Small intestine (tissue), 7 donors: ENCODE measurements around the gene F8. TPM values are rescaled to one million over a fixed set of nuclear protein-coding genes. Genes with fewer than 3 reads are reported as not detected.

Source experiments
- DNase-seq, 2 donors: peaks; one replicate each; pipeline versions ENCODE4 v3.0.0 to v3.0.0-alpha.2; 2013
- FAIRE-seq: peaks from 2 replicates; lab custom pipeline; 2012; peaks lifted over from hg19 to GRCh38; lab: Jason Lieb, UNC
- H3K27ac ChIP-seq, 3 donors: one replicate each; pipeline ENCODE4 v1.5.1; 2013; ENCODE audit warnings: low read length in 2 of 3, mild to moderate bottlenecking in 2 of 3, control low read depth in 1 of 3, inconsistent platforms in 1 of 3, low read depth in 1 of 3, moderate library complexity in 1 of 3
- H3K27me3 ChIP-seq, 3 donors: one replicate each; pipeline ENCODE4 v1.6.1; 2013; ENCODE audit warnings: low read length in 3 of 3, inconsistent platforms in 1 of 3; ENCODE audit not compliant: control insufficient read depth in 3 of 3, insufficient read depth in 3 of 3
- H3K36me3 ChIP-seq, 3 donors: one replicate each; pipeline ENCODE4 v1.6.1; 2013; ENCODE audit warnings: low read length in 3 of 3, inconsistent platforms in 1 of 3, low read depth in 1 of 3, mild to moderate bottlenecking in 1 of 3, moderate library complexity in 1 of 3; ENCODE audit not compliant: control insufficient read depth in 3 of 3, insufficient read depth in 2 of 3
- H3K4me1 ChIP-seq, 3 donors: one replicate each; pipeline ENCODE4 v1.6.1; 2013; ENCODE audit warnings: low read length in 2 of 3, inconsistent platforms in 1 of 3, low read depth in 1 of 3, mild to moderate bottlenecking in 1 of 3, moderate library complexity in 1 of 3; ENCODE audit not compliant: control insufficient read depth in 3 of 3, insufficient read depth in 2 of 3
- H3K4me3 ChIP-seq, 3 donors: one replicate each; pipeline ENCODE4 v1.5.1; 2013; ENCODE audit warnings: low read length in 3 of 3, control low read depth in 1 of 3, inconsistent platforms in 1 of 3, low read depth in 1 of 3, mild to moderate bottlenecking in 1 of 3, moderate library complexity in 1 of 3
- H3K9me3 ChIP-seq, 2 donors: one replicate each; pipeline ENCODE4 v1.6.1; 2013; ENCODE audit warnings: low read depth in 1 of 2, low read length in 1 of 2; ENCODE audit not compliant: control insufficient read depth in 2 of 2, insufficient read depth in 1 of 2
- WGBS, 3 donors: extraction: QIAGEN DNeasy Blood & Tissue Kit; methylation state at CpG; one replicate each; pipeline ENCODE4 v1.1.7; 2013; 5-methylcytosine and 5-hydroxymethylcytosine counted together
- polyA plus RNA-seq, 4 donors: library from polyadenylated mRNA; stranded (reverse) in 3 of 4; unstranded in 1 of 4; fragments of 200-250 nt in 3 of 4; fragments of 120-200 nt in 1 of 4; gene quantifications; one replicate each; pipeline versions ENCODE4 v1.2.1 to v1.2.3, GENCODE V29; 2013
- donor health status: healthy with polysubstance abuse.
- donor health status: control.
- donor health status: control.
- donor health status: Bipolar disorder and iron deficiency.
- donor health status: healthy.

Gene F8
- polyA plus RNA-seq, 4 donors = 0.89 to 4.8 (median 1.7) TPM

DNA sequence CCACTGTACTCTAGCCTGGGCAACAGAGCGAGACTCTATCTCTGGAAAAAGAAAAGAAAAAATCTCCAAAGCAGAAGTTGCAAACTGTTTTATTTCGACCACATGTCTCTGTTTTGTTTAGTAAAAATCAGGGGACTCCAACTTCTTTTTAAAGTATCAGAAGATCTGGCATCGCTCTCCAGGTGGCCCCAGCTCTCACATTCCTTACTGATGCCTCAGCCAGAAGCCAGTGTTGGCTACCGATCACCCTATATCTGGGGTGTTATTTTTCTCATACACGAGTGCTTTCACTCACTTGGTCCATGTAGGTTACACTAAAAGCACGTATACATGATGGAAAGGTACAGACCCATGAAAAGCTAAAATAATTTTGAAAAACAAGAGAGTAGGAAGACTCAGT lies 225.5 kb downstream of the F8 start:
- no peaks in the 10 kb centered on the region for H3K27me3 ChIP-seq
- no peak for FAIRE-seq
- no peak overlapping the region for H3K4me3 ChIP-seq
- no peak overlapping the region for H3K27ac ChIP-seq
- WGBS, 3 donors = 62 to 73% (median 68%) methylated on average over 6 of the region's 6 CpGs
- H3K36me3 ChIP-seq = no peaks in the 10 kb centered on the region
- no peaks in the 10 kb centered on the region for H3K9me3 ChIP-seq
- DNase-seq = no peak
- H3K4me1 ChIP-seq = peaks cover 0 to 26% (median 0%) of the 10 kb centered on the region in 3 donors

DNA sequence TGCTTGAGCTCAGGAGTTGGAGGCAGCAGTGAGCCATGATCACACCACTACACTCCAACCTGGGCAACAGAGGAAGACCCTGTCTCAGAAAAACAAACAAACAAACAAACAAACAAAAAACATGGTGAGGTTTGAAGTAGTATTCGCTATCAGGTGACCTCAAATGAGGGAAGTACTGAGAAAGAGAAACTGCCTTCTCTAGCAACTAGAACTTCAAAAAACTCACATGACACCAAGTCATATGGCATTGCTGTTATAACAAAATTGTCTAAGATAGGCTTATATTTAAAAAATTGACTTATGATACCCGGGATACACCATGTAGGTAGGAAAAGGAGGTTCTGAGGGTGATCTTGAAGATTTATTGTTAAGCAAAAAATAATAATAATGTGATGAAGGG lies 227.5 kb downstream of the F8 start:
- H3K4me1 ChIP-seq = peaks cover 0 to 11% (median 0%) of the 10 kb centered on the region in 3 donors
- DNase-seq (no peak), FAIRE-seq (no peak)
- no peaks in the 10 kb centered on the region for H3K27me3 ChIP-seq
- peak overlapping the region in 1 of 3 donors; percentile 25 for H3K27ac ChIP-seq
- WGBS, 3 donors = 75 to 93% (median 89%) methylated on average over 2 of the region's 2 CpGs
- peaks cover 0 to 2% (median 0%) of the 10 kb centered on the region in 3 donors for H3K36me3 ChIP-seq
- H3K9me3 ChIP-seq = no peaks in the 10 kb centered on the region
- H3K4me3 ChIP-seq = no peak overlapping the region

DNA sequence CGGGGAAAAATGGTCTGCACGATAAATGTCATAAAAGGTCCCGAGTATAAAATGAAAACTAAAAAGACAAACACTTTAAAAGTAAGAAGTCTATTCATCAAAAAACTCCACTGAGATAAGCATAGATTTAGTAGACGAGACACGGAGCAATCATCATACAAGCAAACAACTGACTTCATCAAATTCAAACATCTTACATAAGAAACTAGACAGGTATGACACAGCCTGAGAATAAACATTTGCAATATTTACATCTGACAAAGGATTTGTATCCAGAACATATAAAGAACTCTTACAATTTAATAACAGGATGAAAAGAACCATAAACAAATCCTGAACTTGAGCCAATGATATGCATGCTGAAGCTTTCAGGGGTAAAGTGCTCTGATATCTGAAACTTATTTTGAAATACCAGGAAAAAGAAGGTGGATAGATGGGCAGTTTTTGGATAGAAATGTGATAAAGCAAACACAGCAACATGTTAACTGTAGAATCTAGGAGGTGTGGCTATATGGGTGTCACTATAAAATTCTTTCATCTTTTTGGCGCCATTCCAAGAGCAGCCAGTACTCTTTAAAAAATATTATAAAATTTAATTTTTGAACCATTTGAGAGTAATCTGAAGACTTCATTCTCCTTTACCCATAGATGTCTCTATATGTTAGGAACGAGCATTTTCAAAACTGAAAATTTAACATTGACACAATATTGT lies 229.3 kb downstream of the F8 start:
- FAIRE-seq (no peak), DNase-seq (no peak)
- Histone ChIP-seq H3K4me1 (no peaks in the 10 kb centered on the region), H3K27ac (no peak overlapping the region), H3K9me3 (no peaks in the 10 kb centered on the region), H3K27me3 (no peaks in the 10 kb centered on the region), H3K4me3 (no peak overlapping the region), H3K36me3 (peaks cover 0 to 3% (median 2%) of the 10 kb centered on the region in 3 donors)
- 73 to 77% (median 73%) methylated on average over 7 of the region's 7 CpGs for WGBS, 3 donors

DNA sequence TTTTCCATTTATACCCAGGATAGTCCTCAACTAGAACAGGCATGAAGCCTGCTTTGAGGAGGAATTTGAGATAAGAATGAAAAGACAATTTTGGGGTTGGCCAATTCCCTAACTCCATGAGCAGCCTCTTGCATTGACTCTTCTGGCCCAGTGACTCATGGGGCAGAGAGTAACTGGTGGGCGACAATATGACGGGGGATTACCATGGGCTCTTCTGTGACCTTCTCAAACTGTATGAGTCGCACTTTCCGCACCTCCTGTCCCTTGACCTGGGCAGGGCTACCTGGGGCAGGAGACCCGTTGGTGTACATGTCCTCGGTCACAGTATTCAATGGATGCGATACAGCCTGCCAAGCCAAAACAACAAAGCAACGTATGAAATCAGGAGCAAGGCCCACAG lies 230.6 kb downstream of the F8 start:
- peaks cover 0 to 3% (median 2%) of the 10 kb centered on the region in 3 donors for H3K36me3 ChIP-seq
- FAIRE-seq (no peak), DNase-seq (peak in 1 of 2 donors; percentile 15)
- no peaks in the 10 kb centered on the region for H3K9me3 ChIP-seq
- WGBS, 3 donors = 67 to 83% (median 71%) methylated on average over 8 of the region's 8 CpGs
- H3K27me3 ChIP-seq = no peaks in the 10 kb centered on the region
- no peak overlapping the region for H3K4me3 ChIP-seq
- no peak overlapping the region for H3K27ac ChIP-seq
- H3K4me1 ChIP-seq = no peaks in the 10 kb centered on the region

DNA sequence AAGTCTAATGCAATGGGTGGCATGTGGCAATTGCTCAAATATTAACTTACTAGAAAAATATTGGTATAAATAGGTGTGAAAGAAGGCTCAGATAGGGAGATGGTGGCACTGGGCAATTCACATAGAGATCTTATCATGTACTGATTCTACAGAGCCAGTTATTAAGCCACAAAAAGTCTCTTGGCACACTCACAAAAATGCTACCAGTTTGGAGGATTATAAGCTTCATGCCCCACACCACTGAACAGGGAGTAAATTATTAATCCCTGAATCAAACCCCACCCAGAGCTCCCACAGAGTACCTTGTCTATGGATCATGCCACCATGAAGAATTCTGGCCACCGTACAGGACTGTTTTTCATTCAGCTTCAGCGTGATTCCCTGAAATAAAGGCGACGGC lies 231.1 kb downstream of the F8 start:
- H3K4me3 ChIP-seq = no peak overlapping the region
- WGBS, 3 donors = 52 to 72% (median 67%) methylated on average over 4 of the region's 4 CpGs
- no peaks in the 10 kb centered on the region for H3K27me3 ChIP-seq
- FAIRE-seq (no peak), DNase-seq (peak in 1 of 2 donors; percentile 18)
- H3K36me3 ChIP-seq = peaks cover 0 to 3% (median 2%) of the 10 kb centered on the region in 3 donors
- H3K9me3 ChIP-seq = no peaks in the 10 kb centered on the region
- H3K4me1 ChIP-seq = no peaks in the 10 kb centered on the region
- H3K27ac ChIP-seq = no peak overlapping the region

Other genes starting within 250 kb of the F8 start
- 100 to 1,000 TPM in 2 of 4 donors, 10 to 100 TPM in 2; 35.9 to 199 (median 87.7) TPM for gene MPP1, start 217.2 kb downstream of the F8 start, polyA plus RNA-seq
- not detected for gene SMIM9, start 188.1 kb downstream of the F8 start, polyA plus RNA-seq
- 10 to 100 TPM; 13.2 to 39.4 (median 18.7) TPM for gene F8A1, start 136.4 kb downstream of the F8 start, polyA plus RNA-seq
- 100 to 1,000 TPM in 1 of 4 donors, 10 to 100 TPM in 3; 77.9 to 129 (median 97.0) TPM for gene FUNDC2, start 4.1 kb upstream of the F8 start, polyA plus RNA-seq
- 10 to 100 TPM in 3 of 4 donors, 1 to 10 TPM in 1; 9.3 to 17.3 (median 12.9) TPM for gene CMC4, start 48.4 kb upstream of the F8 start, polyA plus RNA-seq
- gene MTCP1, start 48.4 kb upstream of the F8 start, polyA plus RNA-seq = 10 to 100 TPM; 12.2 to 42.3 (median 15.0) TPM
- 10 to 100 TPM; 14.3 to 29.8 (median 24.1) TPM for gene BRCC3, start 48.8 kb upstream of the F8 start, polyA plus RNA-seq
- 10 to 100 TPM; 35.1 to 39.1 (median 38.4) TPM for gene VBP1, start 193.7 kb upstream of the F8 start, polyA plus RNA-seq
- under 1 TPM in 3 of 4 donors, not detected in 1; 0.27 to 0.91 (median 0.50) TPM for gene RAB39B, start 241.8 kb upstream of the F8 start, polyA plus RNA-seq